ENCODE measurements around the gene GPC6.

DNA sequence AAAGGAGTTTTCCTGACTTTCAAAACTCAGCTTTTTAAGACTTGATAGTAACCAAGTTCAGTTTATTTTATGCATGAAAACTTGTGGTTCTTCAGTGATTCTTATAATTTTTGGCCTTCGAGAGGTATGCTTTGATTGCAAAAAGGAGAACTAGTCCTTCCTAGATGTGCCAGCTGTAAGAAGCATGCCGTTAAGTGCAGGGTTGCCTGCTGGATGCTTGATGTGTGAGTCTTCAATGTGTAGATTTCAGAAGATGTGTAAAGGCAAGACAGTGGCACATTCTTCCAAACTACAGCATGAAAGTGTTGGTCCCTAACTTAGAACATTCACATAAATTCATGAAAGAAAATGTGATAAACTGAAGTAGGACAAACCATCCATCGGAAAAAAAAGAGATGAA is 720.4 kb downstream of the GPC6 start:
- TF ChIP-seq, protein P1, sequence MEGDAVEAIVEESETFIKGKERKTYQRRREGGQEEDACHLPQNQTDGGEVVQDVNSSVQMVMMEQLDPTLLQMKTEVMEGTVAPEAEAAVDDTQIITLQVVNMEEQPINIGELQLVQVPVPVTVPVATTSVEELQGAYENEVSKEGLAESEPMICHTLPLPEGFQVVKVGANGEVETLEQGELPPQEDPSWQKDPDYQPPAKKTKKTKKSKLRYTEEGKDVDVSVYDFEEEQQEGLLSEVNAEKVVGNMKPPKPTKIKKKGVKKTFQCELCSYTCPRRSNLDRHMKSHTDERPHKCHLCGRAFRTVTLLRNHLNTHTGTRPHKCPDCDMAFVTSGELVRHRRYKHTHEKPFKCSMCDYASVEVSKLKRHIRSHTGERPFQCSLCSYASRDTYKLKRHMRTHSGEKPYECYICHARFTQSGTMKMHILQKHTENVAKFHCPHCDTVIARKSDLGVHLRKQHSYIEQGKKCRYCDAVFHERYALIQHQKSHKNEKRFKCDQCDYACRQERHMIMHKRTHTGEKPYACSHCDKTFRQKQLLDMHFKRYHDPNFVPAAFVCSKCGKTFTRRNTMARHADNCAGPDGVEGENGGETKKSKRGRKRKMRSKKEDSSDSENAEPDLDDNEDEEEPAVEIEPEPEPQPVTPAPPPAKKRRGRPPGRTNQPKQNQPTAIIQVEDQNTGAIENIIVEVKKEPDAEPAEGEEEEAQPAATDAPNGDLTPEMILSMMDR (IDR thresholded peaks at IDR 0.05), result no peak
- no peak for TF ChIP-seq EZH2phosphoT487 (IDR thresholded peaks at IDR 0.05)

Measured in neural progenitor cell (in vitro differentiated cells).